HepG2 (cell line): Measurements from ENCODE around the gene EBP. TPM values are rescaled to one million over a fixed set of nuclear protein-coding genes. Genes with fewer than 3 reads are reported as not detected.

Experiments
- ATAC-seq: fragments of 200-7000 bp; cut with Tn5 transposase; 3 replicates; pipeline ENCODE4 v1.9.1; 2020; ENCODE audit warnings: mild to moderate bottlenecking, moderate library complexity
- BruUV-seq: library from RNA; stranded (reverse); fragments of 400-500 nt; replicated peaks from 2 replicates; lab custom pipeline; 2021; lab: Mats Ljungman, UMichigan
- CTCF ChIA-PET: fragments of 300-600 bp; formaldehyde crosslinking; extraction: SDS; loops from one replicate; lab custom pipeline; 2021; ENCODE audit warnings: low total read pairs, inconsistent platforms, low intra/inter-chr PET ratio; lab: Yijun Ruan, JAX
- POLR2A ChIA-PET: fragments of 350-600 bp; sonication (Branson Sonifier 250); formaldehyde crosslinking; loops from one replicate; lab custom pipeline; 2020; ENCODE audit warnings: antibody characterized with exemption, inconsistent platforms; lab: Yijun Ruan, JAX
- DNase-seq: peaks from one replicate; pipeline ENCODE4 v3.0.0-alpha.2; 2015; ENCODE audit warnings: low spot score
- FAIRE-seq: peaks from 3 replicates; lab custom pipeline; 2011; peaks lifted over from hg19 to GRCh38; lab: Jason Lieb, UNC
- H2AFZ ChIP-seq: one replicate; pipeline ENCODE4 v1.6.1; 2011; ENCODE audit warnings: low read length, inconsistent platforms
- H3K27ac ChIP-seq: fragments of 300-600 bp; 3 replicates; pipeline ENCODE4 v1.8.0; 2011; ENCODE audit warnings: mixed run types, mild to moderate bottlenecking, mixed read lengths, low read length, inconsistent platforms; ENCODE audit not compliant: insufficient read depth; ENCODE audit errors: extremely low read length
- H3K27me3 ChIP-seq, 2 experiments: fragments of 200-600 bp in 1 of 2; 2 replicates in 1 of 2; 3 replicates in 1 of 2; pipeline versions ENCODE4 v1.6.0 to v1.8.0; 2011; ENCODE audit warnings: low read length in 2 of 2, mild to moderate bottlenecking in 2 of 2, moderate library complexity in 2 of 2, inconsistent platforms in 1 of 2; ENCODE audit not compliant: insufficient read depth in 2 of 2, control insufficient read depth in 1 of 2
- H3K36me3 ChIP-seq, 2 experiments: fragments of 200-600 bp in 1 of 2; replicated peaks in 1 of 2; 2 replicates in 1 of 2; 3 replicates in 1 of 2; pipeline versions ENCODE4 v1.5.1 to v1.8.0; 2011; ENCODE audit warnings: low read length in 2 of 2, inconsistent platforms in 1 of 2; ENCODE audit not compliant: insufficient read depth in 2 of 2, control insufficient read depth in 1 of 2
- H3K4me1 ChIP-seq: 2 replicates; pipeline ENCODE4 v1.5.1; 2012; ENCODE audit warnings: low read length, inconsistent platforms; ENCODE audit not compliant: insufficient read depth
- H3K4me2 ChIP-seq: 2 replicates; pipeline ENCODE4 v1.6.0; 2011; ENCODE audit warnings: low read depth, low read length, inconsistent platforms
- H3K4me3 ChIP-seq, 3 experiments: fragments of 200-600 bp in 1 of 3; sonication (generic), shearing (Covaris generic) in 1 of 3; replicated peaks in 1 of 3; 2 replicates each; pipeline ENCODE4 v1.5.1; 2011 to 2016; ENCODE audit warnings: low read length in 3 of 3, inconsistent platforms in 2 of 3, low read depth in 2 of 3, mild to moderate bottlenecking in 2 of 3, control low read depth in 1 of 3, mixed read lengths in 1 of 3; ENCODE audit not compliant: insufficient read depth in 1 of 3
- H3K79me2 ChIP-seq: one replicate; pipeline ENCODE4 v1.6.1; 2011; ENCODE audit warnings: low read length, inconsistent platforms; ENCODE audit not compliant: insufficient read depth
- H3K9ac ChIP-seq: 2 replicates; pipeline ENCODE4 v1.6.0; 2011; ENCODE audit warnings: mild to moderate bottlenecking, low read depth, low read length, inconsistent platforms; ENCODE audit not compliant: insufficient read depth
- H3K9me3 ChIP-seq: 2 replicates; pipeline ENCODE4 v1.5.1; 2012; ENCODE audit warnings: mild to moderate bottlenecking, low read length
- H4K20me1 ChIP-seq: 2 replicates; pipeline ENCODE4 v1.6.0; 2011; ENCODE audit warnings: inconsistent platforms, mild to moderate bottlenecking, low read length, moderate library complexity; ENCODE audit not compliant: insufficient read depth
- ARHGAP35 ChIP-seq: sonication (generic); formaldehyde crosslinking; IDR thresholded peaks from 2 replicates; pipeline ENCODE4 v1.9.0; 2022; ENCODE audit warnings: mild to moderate bottlenecking, inconsistent platforms, moderate library complexity, missing genetic modification reagents, borderline replicate concordance
- ARNTL ChIP-seq: sonication (generic); formaldehyde crosslinking; IDR thresholded peaks from 2 replicates; pipeline ENCODE4 v1.4.0; 2020; ENCODE audit warnings: mild to moderate bottlenecking, missing genetic modification reagents
- KMT2A ChIP-seq: sonication (generic); formaldehyde crosslinking; IDR thresholded peaks from 2 replicates; pipeline ENCODE4 v1.4.0; 2020; ENCODE audit warnings: missing genetic modification reagents
- MAF1 ChIP-seq: sonication (generic); formaldehyde crosslinking; IDR thresholded peaks from 2 replicates; pipeline ENCODE4 v1.5.0; 2020; ENCODE audit warnings: missing genetic modification reagents, borderline replicate concordance
- PCBP2 ChIP-seq: fragments of 200-400 bp; formaldehyde crosslinking; optimal IDR thresholded peaks from 2 replicates; pipeline ENCODE3; 2018; ENCODE audit warnings: low read length, low read depth; ENCODE audit not compliant: poor library complexity, severe bottlenecking
- PHF21A ChIP-seq: sonication (generic); formaldehyde crosslinking; IDR thresholded peaks from 2 replicates; pipeline ENCODE4 v1.5.0; 2020; ENCODE audit warnings: mild to moderate bottlenecking, missing genetic modification reagents
- POLR2AphosphoS2 ChIP-seq: IDR thresholded peaks from 2 replicates; pipeline ENCODE4 v1.6.1; 2011; ENCODE audit warnings: low read depth, low read length, improper control_type of control experiment
- SATB2 ChIP-seq: sonication (generic); formaldehyde crosslinking; IDR thresholded peaks from 2 replicates; pipeline ENCODE4 v1.5.0; 2020; ENCODE audit warnings: missing genetic modification reagents
- ZNF20 ChIP-seq: sonication (generic); formaldehyde crosslinking; IDR thresholded peaks from 2 replicates; pipeline ENCODE4 v1.4.0; 2020; ENCODE audit warnings: mild to moderate bottlenecking, moderate library complexity, missing genetic modification reagents
- ZNF614 ChIP-seq: IDR thresholded peaks from 2 replicates; pipeline ENCODE4 v1.6.1; 2018; ENCODE audit warnings: missing biosample characterization, missing genetic modification reagents, inconsistent platforms, borderline replicate concordance
- ZNF768 ChIP-seq: sonication (generic); formaldehyde crosslinking; IDR thresholded peaks from 2 replicates; pipeline ENCODE4 v1.4.0; 2020; ENCODE audit warnings: missing genetic modification reagents
- WGBS: methylation state at CpG from one replicate; pipeline ENCODE4 v1.1.6; 2017; ENCODE audit warnings: low lambda C conversion rate; 5-methylcytosine and 5-hydroxymethylcytosine counted together
- in situ Hi-C: cut with HindIII; loops from 2 replicates; pipeline ENCODE4 v1.10.0; 2017; ENCODE audit warnings: low pct_unique_long_range_greater_than_20kb; ENCODE audit not compliant: extremely low pct_ligation_motif_present
- intact Hi-C: fragments of 100-400 bp; cut with micrococcal nuclease; formaldehyde crosslinking; loops from one replicate; pipeline ENCODE4 v1.10.0; 2022; ENCODE audit not compliant: unreplicated experiment
- polyA plus RNA-seq, 8 experiments: library from polyadenylated mRNA; depleted of rRNA in 3 of 8; stranded (reverse) in 7 of 8; unstranded in 1 of 8; fragments of >200 nt; fragmentation: Illumina TruSeq in 4 of 8; extraction: Trizol in 4 of 8; gene quantifications; 2 replicates each; pipeline versions ENCODE4 v1.2.1 to v1.2.3, GENCODE V29; 2011 to 2016; ENCODE audit warnings: low read depth in 4 of 8, missing spikeins in 1 of 8, mixed read lengths in 1 of 8; ENCODE audit not compliant: insufficient read depth in 1 of 8
- total RNA-seq, 5 experiments: library from RNA; depleted of rRNA; stranded (reverse); fragments of >200 nt; fragmentation: Illumina TruSeq; extraction: Trizol; gene quantifications; 2 replicates each; pipeline ENCODE4 v1.2.3, GENCODE V29; 2016; ENCODE audit warnings: low read depth in 1 of 5
- TF ChIP-seq, protein P1 (sequence below): sonication (generic); formaldehyde crosslinking; IDR thresholded peaks from 2 replicates; pipeline ENCODE4 v1.4.0; 2020; ENCODE audit warnings: missing genetic modification reagents, low read depth, mild to moderate bottlenecking, borderline replicate concordance
- TF ChIP-seq, protein P2 (sequence below): sonication (generic); formaldehyde crosslinking; IDR thresholded peaks from 2 replicates; pipeline ENCODE4 v1.5.1; 2020; ENCODE audit warnings: mild to moderate bottlenecking, missing genetic modification reagents, borderline replicate concordance
- TF ChIP-seq, protein P3 (sequence below): sonication (generic); formaldehyde crosslinking; IDR thresholded peaks from 2 replicates; pipeline ENCODE4 v1.4.0; 2020; ENCODE audit warnings: mild to moderate bottlenecking, missing genetic modification reagents

The EBP gene
- total and polyA plus RNA-seq, 2 of the 13 experiments (the other 11 are each of a cell fraction or from before 2014, with no cell fraction given): 106 to 260 TPM

DNA sequence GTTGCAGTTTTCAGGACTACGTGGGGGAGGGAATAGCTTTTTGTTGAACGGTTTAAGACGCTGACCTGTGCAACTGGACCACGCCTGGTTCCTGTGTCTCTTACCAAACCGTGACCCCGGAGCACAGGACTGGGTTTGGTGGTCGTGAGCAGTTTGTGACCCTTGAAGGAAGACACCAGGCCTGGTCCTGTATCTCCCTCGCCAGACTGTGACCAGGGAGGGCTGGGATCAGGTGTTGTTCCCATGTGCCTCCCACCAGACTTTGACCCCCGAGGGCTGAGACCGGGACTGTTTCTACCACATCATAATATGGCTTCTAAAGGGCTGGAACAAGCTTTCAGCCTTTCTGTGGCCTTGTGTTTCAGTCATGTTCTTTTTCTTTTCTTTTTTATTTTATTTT is 683 bp downstream of the EBP start:
- POLR2A ChIA-PET: interaction anchor here (0.9 to 2.0 kb wide), 9 partner anchors 9 to 52 kb away, joined by 3 to 25 read pairs (median 6); partner anchors contain the start of genes RBM3, SLC38A5 and TBC1D25
- Histone ChIP-seq H3K9me3 (no peaks in the 10 kb centered on the region), H2AFZ (no peak overlapping the region), H3K27ac (peak overlapping the region; percentile 90), H3K9ac (peak overlapping the region; percentile 83), H3K27me3 (no peaks in the 10 kb centered on the region), H3K4me1 (peaks cover 30% of the 10 kb centered on the region), H4K20me1 (no peaks in the 10 kb centered on the region), H3K36me3 (peaks cover 0 to 6% of the 10 kb centered on the region in 2 experiments; a peak in 3 of 5 replicates), H3K4me3 (peak overlapping the region; percentile 54 to 77 (median 59)), H3K4me2 (peak overlapping the region; percentile 79), H3K79me2 (peaks cover 17% of the 10 kb centered on the region)
- WGBS: 0% methylated on average over 2 of the region's 10 CpGs
- BruUV-seq: no TSS peak
- ATAC-seq (peak; percentile 71), FAIRE-seq (no peak), DNase-seq (peak; percentile 43)
- CTCF ChIA-PET: no interaction called here
- in situ Hi-C loops (no loop called here), intact Hi-C loops (no loop called here)
- TF ChIP-seq PHF21A (CRISPR knock-in tag) (no peak), POLR2AphosphoS2 (no peak), SATB2 (CRISPR knock-in tag) (no peak), PCBP2 (no peak), KMT2A (CRISPR knock-in tag) (no peak), ZNF20 (CRISPR knock-in tag) (no peak), MAF1 (CRISPR knock-in tag) (no peak), ZNF768 (CRISPR knock-in tag) (no peak), ARNTL (CRISPR knock-in tag) (peak; percentile 73; the same call in 1 of the 2 replicates), ARHGAP35 (CRISPR knock-in tag) (no peak), ZNF614 (no peak)
- TF ChIP-seq, protein P1, sequence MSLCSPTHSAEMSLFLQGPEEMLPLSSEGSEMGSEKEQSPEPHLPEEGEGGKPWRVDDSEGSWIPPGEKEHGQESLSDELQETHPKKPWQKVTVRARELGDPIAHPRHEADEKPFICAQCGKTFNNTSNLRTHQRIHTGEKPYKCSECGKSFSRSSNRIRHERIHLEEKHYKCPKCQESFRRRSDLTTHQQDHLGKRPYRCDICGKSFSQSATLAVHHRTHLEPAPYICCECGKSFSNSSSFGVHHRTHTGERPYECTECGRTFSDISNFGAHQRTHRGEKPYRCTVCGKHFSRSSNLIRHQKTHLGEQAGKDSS (CRISPR knock-in tag): no peak
- TF ChIP-seq, protein P2, sequence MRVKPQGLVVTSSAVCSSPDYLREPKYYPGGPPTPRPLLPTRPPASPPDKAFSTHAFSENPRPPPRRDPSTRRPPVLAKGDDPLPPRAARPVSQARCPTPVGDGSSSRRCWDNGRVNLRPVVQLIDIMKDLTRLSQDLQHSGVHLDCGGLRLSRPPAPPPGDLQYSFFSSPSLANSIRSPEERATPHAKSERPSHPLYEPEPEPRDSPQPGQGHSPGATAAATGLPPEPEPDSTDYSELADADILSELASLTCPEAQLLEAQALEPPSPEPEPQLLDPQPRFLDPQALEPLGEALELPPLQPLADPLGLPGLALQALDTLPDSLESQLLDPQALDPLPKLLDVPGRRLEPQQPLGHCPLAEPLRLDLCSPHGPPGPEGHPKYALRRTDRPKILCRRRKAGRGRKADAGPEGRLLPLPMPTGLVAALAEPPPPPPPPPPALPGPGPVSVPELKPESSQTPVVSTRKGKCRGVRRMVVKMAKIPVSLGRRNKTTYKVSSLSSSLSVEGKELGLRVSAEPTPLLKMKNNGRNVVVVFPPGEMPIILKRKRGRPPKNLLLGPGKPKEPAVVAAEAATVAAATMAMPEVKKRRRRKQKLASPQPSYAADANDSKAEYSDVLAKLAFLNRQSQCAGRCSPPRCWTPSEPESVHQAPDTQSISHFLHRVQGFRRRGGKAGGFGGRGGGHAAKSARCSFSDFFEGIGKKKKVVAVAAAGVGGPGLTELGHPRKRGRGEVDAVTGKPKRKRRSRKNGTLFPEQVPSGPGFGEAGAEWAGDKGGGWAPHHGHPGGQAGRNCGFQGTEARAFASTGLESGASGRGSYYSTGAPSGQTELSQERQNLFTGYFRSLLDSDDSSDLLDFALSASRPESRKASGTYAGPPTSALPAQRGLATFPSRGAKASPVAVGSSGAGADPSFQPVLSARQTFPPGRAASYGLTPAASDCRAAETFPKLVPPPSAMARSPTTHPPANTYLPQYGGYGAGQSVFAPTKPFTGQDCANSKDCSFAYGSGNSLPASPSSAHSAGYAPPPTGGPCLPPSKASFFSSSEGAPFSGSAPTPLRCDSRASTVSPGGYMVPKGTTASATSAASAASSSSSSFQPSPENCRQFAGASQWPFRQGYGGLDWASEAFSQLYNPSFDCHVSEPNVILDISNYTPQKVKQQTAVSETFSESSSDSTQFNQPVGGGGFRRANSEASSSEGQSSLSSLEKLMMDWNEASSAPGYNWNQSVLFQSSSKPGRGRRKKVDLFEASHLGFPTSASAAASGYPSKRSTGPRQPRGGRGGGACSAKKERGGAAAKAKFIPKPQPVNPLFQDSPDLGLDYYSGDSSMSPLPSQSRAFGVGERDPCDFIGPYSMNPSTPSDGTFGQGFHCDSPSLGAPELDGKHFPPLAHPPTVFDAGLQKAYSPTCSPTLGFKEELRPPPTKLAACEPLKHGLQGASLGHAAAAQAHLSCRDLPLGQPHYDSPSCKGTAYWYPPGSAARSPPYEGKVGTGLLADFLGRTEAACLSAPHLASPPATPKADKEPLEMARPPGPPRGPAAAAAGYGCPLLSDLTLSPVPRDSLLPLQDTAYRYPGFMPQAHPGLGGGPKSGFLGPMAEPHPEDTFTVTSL: 0 out of 2 replicates have a peak, but pooled peaks have one; percentile 30
- TF ChIP-seq, protein P3, sequence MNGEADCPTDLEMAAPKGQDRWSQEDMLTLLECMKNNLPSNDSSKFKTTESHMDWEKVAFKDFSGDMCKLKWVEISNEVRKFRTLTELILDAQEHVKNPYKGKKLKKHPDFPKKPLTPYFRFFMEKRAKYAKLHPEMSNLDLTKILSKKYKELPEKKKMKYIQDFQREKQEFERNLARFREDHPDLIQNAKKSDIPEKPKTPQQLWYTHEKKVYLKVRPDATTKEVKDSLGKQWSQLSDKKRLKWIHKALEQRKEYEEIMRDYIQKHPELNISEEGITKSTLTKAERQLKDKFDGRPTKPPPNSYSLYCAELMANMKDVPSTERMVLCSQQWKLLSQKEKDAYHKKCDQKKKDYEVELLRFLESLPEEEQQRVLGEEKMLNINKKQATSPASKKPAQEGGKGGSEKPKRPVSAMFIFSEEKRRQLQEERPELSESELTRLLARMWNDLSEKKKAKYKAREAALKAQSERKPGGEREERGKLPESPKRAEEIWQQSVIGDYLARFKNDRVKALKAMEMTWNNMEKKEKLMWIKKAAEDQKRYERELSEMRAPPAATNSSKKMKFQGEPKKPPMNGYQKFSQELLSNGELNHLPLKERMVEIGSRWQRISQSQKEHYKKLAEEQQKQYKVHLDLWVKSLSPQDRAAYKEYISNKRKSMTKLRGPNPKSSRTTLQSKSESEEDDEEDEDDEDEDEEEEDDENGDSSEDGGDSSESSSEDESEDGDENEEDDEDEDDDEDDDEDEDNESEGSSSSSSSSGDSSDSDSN (CRISPR knock-in tag): 0 out of 2 replicates have a peak, but pooled peaks have one; percentile 21
